HL-60/S4 treated with phorbol 12-myristate 13-acetate at 8.2 ng/mL for 4 days and 3 days (cell line): ENCODE measurements around the gene RAC2.

Experiments
- in situ Hi-C: fragments of 300-500 bp; cut with MboI; formaldehyde crosslinking; loops from 2 replicates; pipeline ENCODE4 v1.15.0; 2022; ENCODE audit warnings: low sequenced_read_pairs

Gene RAC2

GRCh38 chr22:37178350-37179125, 65.5 kb downstream of the RAC2 start:
- in situ Hi-C loops: no loop called here

- in situ Hi-C loops: no loop called here
Observed at GRCh38 chr22:37177755-37178154, 66.3 kb downstream of the RAC2 start.

- in situ Hi-C loops: no loop called here
Observed at GRCh38 chr22:37177221-37177620, 66.8 kb downstream of the RAC2 start.

- in situ Hi-C loops: no loop called here
Observed at GRCh38 chr22:37176464-37177061, 67.5 kb downstream of the RAC2 start.

GRCh38 chr22:37175414-37176281, 68.4 kb downstream of the RAC2 start:
- in situ Hi-C loops: no loop called here
